Measurements from ENCODE around the gene HSPG2. TPM values are rescaled to one million over a fixed set of nuclear protein-coding genes. Genes with fewer than 3 reads are reported as not detected.

The HSPG2 gene
- total RNA-seq, 1 donor from 2014 or later: 257 TPM

GRCh38 chr1:21961337-21961736, 24.2 kb upstream of the HSPG2 start:
- TF ChIP-seq CTCF (IDR thresholded peaks at IDR 0.05; ENCODE audit: borderline replicate concordance): no peak
- H3K9me3 ChIP-seq (replicated peaks): no peaks in the 10 kb centered on the region
- intact Hi-C loops (cut with micrococcal nuclease): no loop called here
- no peaks in the 10 kb centered on the region for H3K36me3 ChIP-seq
- H3K27ac ChIP-seq (replicated peaks): no peak overlapping the region
- no peak overlapping the region for H3K4me3 ChIP-seq
- no peaks in the 10 kb centered on the region for H3K27me3 ChIP-seq (ENCODE audit: low read depth)
- peaks cover 45% of the 10 kb centered on the region for H3K4me1 ChIP-seq
- no peak for DNase-seq

GRCh38 chr1:21956720-21957552, 19.8 kb upstream of the HSPG2 start:
- no peak for TF ChIP-seq CTCF (IDR thresholded peaks at IDR 0.05; ENCODE audit: borderline replicate concordance)
- peak; percentile 69 for DNase-seq
- H3K27ac ChIP-seq (replicated peaks): peak overlapping the region; percentile 86
- H3K9me3 ChIP-seq (replicated peaks): no peaks in the 10 kb centered on the region
- H3K27me3 ChIP-seq (ENCODE audit: low read depth): no peaks in the 10 kb centered on the region
- H3K36me3 ChIP-seq: no peaks in the 10 kb centered on the region
- peaks cover 57% of the 10 kb centered on the region for H3K4me1 ChIP-seq
- intact Hi-C loops (cut with micrococcal nuclease): loop anchor here (10.0 kb wide), 1 partner anchor 62 kb away; no protein-coding TSS in a partner anchor
- H3K4me3 ChIP-seq: no peak overlapping the region

- intact Hi-C loops (cut with micrococcal nuclease): loop anchor here (10.0 kb wide), 1 partner anchor 61 kb away; no protein-coding TSS in a partner anchor
- H3K27me3 ChIP-seq (ENCODE audit: low read depth): no peaks in the 10 kb centered on the region
- no peak for TF ChIP-seq CTCF (IDR thresholded peaks at IDR 0.05; ENCODE audit: borderline replicate concordance)
- H3K36me3 ChIP-seq: no peaks in the 10 kb centered on the region
- DNase-seq: no peak
- H3K27ac ChIP-seq (replicated peaks): peak overlapping the region; percentile 86
- H3K4me1 ChIP-seq: peaks cover 51% of the 10 kb centered on the region
- H3K9me3 ChIP-seq (replicated peaks): no peaks in the 10 kb centered on the region
- H3K4me3 ChIP-seq: no peak overlapping the region
These were observed 18.6 kb upstream of the HSPG2 start for GRCh38 chr1:21955501-21956281.

GRCh38 chr1:21955058-21955457, 17.9 kb upstream of the HSPG2 start:
- Histone ChIP-seq H3K4me3 (no peak overlapping the region), H3K27ac (replicated peaks) (peak overlapping the region; percentile 86), H3K36me3 (no peaks in the 10 kb centered on the region), H3K4me1 (peaks cover 51% of the 10 kb centered on the region), H3K27me3 (ENCODE audit: low read depth) (no peaks in the 10 kb centered on the region), H3K9me3 (replicated peaks) (no peaks in the 10 kb centered on the region)
- intact Hi-C loops (cut with micrococcal nuclease): loop anchor here (10.0 kb wide), 1 partner anchor 60 kb away; no protein-coding TSS in a partner anchor
- DNase-seq: peak; percentile 87
- no peak for TF ChIP-seq CTCF (IDR thresholded peaks at IDR 0.05; ENCODE audit: borderline replicate concordance)

GRCh38 chr1:21952786-21953520, 15.8 kb upstream of the HSPG2 start:
- no peak for DNase-seq
- peaks cover 45% of the 10 kb centered on the region for H3K4me1 ChIP-seq
- H3K9me3 ChIP-seq (replicated peaks): no peaks in the 10 kb centered on the region
- peak overlapping the region; percentile 31 for H3K27ac ChIP-seq (replicated peaks)
- no peaks in the 10 kb centered on the region for H3K27me3 ChIP-seq (ENCODE audit: low read depth)
- no peaks in the 10 kb centered on the region for H3K36me3 ChIP-seq
- no peak overlapping the region for H3K4me3 ChIP-seq
- intact Hi-C loops (cut with micrococcal nuclease): loop anchor here (10.0 kb wide), 1 partner anchor 58 kb away; no protein-coding TSS in a partner anchor
- TF ChIP-seq CTCF (IDR thresholded peaks at IDR 0.05; ENCODE audit: borderline replicate concordance): peak; percentile 21

Measured in left ventricle myocardium inferior (tissue), 1 donor.